Endothelial cell of umbilical vein (primary cell): ENCODE results near the gene TANGO6. TPM values are rescaled to one million over a fixed set of nuclear protein-coding genes. Genes with fewer than 3 reads are reported as not detected.

Source experiments
- BruUV-seq: library from RNA; stranded (reverse); fragments of 400-500 nt; replicated peaks from 2 replicates; lab custom pipeline; 2021; lab: Mats Ljungman, UMichigan
- CTCF ChIA-PET: fragments of 300-600, 350-600 bp; sonication (Branson Sonifier 250); formaldehyde crosslinking; loops from one replicate; lab custom pipeline; 2021; ENCODE audit warnings: antibody characterized with exemption, inconsistent platforms; lab: Charles Lee
- POLR2A ChIA-PET: fragments of 300-600, 350-600 bp; sonication (Branson Sonifier 250); formaldehyde crosslinking; loops from one replicate; lab custom pipeline; 2021; ENCODE audit warnings: antibody characterized with exemption, inconsistent platforms; lab: Charles Lee
- DNase-seq: peaks from one replicate; pipeline ENCODE4 v3.0.0-alpha.2; 2011; ENCODE audit warnings: low read depth, low spot score
- FAIRE-seq: peaks from 2 replicates; lab custom pipeline; 2011; peaks lifted over from hg19 to GRCh38; lab: Jason Lieb, UNC
- H2AFZ ChIP-seq: 2 replicates; pipeline ENCODE4 v1.6.0; 2012; ENCODE audit warnings: low read depth, low read length, control low read depth, inconsistent platforms
- H3K27ac ChIP-seq: 2 replicates; pipeline ENCODE4 v1.5.1; 2011; ENCODE audit warnings: low read depth, mild to moderate bottlenecking, control low read depth, low read length, moderate library complexity; ENCODE audit not compliant: insufficient read depth
- H3K27me3 ChIP-seq, 2 experiments: 2 replicates each; pipeline versions ENCODE4 v1.6.0 to v1.6.1; 2011; ENCODE audit warnings: low read length in 2 of 2, mixed read lengths in 1 of 2; ENCODE audit not compliant: control insufficient read depth in 2 of 2, insufficient read depth in 2 of 2
- H3K36me3 ChIP-seq, 2 experiments: 2 replicates in 1 of 2; 3 replicates in 1 of 2; pipeline ENCODE4 v1.5.1; 2011; ENCODE audit warnings: low read length in 2 of 2, mild to moderate bottlenecking in 1 of 2, moderate library complexity in 1 of 2; ENCODE audit not compliant: control insufficient read depth in 2 of 2, insufficient read depth in 2 of 2; ENCODE audit errors: extremely low read depth in 1 of 2
- H3K4me1 ChIP-seq: 3 replicates; pipeline ENCODE4 v1.5.1; 2011; ENCODE audit warnings: mild to moderate bottlenecking, low read length; ENCODE audit not compliant: control insufficient read depth, insufficient read depth; ENCODE audit errors: extremely low read depth
- H3K4me2 ChIP-seq: 2 replicates; pipeline ENCODE4 v1.6.1; 2011; ENCODE audit warnings: low read length, control low read depth, mixed read lengths; ENCODE audit not compliant: insufficient read depth
- H3K4me3 ChIP-seq, 3 experiments: fragments of 200-600 bp in 1 of 3; sonication (generic), shearing (Covaris generic) in 1 of 3; replicated peaks in 1 of 3; 2 replicates each; pipeline ENCODE4 v1.5.1; 2011 to 2016; ENCODE audit warnings: control low read depth in 3 of 3, low read length in 3 of 3, mild to moderate bottlenecking in 2 of 3, inconsistent platforms in 1 of 3, low read depth in 1 of 3, moderate library complexity in 1 of 3; ENCODE audit not compliant: insufficient read depth in 1 of 3
- H3K79me2 ChIP-seq: 2 replicates; pipeline ENCODE4 v1.6.0; 2012; ENCODE audit warnings: low read length, inconsistent platforms; ENCODE audit not compliant: control insufficient read depth, insufficient read depth
- H3K9ac ChIP-seq: replicated peaks from 2 replicates; pipeline ENCODE3; 2011; ENCODE audit warnings: low read length, control low read depth; ENCODE audit not compliant: insufficient read depth; ENCODE audit errors: extremely low read depth
- H3K9me1 ChIP-seq: replicated peaks from 3 replicates; pipeline ENCODE4 v1.6.0; 2011; ENCODE audit warnings: mild to moderate bottlenecking, low read length; ENCODE audit not compliant: control insufficient read depth, insufficient read depth; ENCODE audit errors: extremely low read depth
- H3K9me3 ChIP-seq: replicated peaks from 2 replicates; pipeline ENCODE4 v1.5.1; 2012; ENCODE audit warnings: low read length, inconsistent platforms; ENCODE audit not compliant: control insufficient read depth, insufficient read depth
- H4K20me1 ChIP-seq: replicated peaks from 2 replicates; pipeline ENCODE3; 2011; ENCODE audit warnings: mild to moderate bottlenecking, low read length; ENCODE audit not compliant: control insufficient read depth, insufficient read depth; ENCODE audit errors: extremely low read depth
- EZH2 ChIP-seq: IDR thresholded peaks from 2 replicates; pipeline ENCODE4 v1.6.1; 2012; ENCODE audit warnings: borderline replicate concordance, low read depth, mild to moderate bottlenecking, moderate library complexity, low read length, inconsistent platforms; ENCODE audit not compliant: severe bottlenecking
- FOS ChIP-seq: IDR thresholded peaks from 2 replicates; pipeline ENCODE4 v1.6.1; 2011; ENCODE audit warnings: mild to moderate bottlenecking, low read length, moderate library complexity, borderline replicate concordance; ENCODE audit not compliant: insufficient read depth
- GATA2 ChIP-seq: IDR thresholded peaks from 2 replicates; pipeline ENCODE4 v1.7.0; 2011; ENCODE audit warnings: low read depth, mild to moderate bottlenecking, moderate library complexity, mixed read lengths, low read length; ENCODE audit not compliant: insufficient read length, insufficient read depth
- JUN ChIP-seq: IDR thresholded peaks from 2 replicates; pipeline ENCODE4 v1.6.1; 2011; ENCODE audit warnings: borderline replicate concordance, low read depth; ENCODE audit not compliant: insufficient read length, insufficient read depth
- MYC ChIP-seq: IDR thresholded peaks from one replicate; pipeline ENCODE4 v1.6.1; 2011; ENCODE audit warnings: mild to moderate bottlenecking, low read depth, low read length
- POLR2A ChIP-seq: IDR thresholded peaks from 2 replicates; pipeline ENCODE4 v1.6.1; 2012; ENCODE audit warnings: low read depth, mild to moderate bottlenecking, control low read depth, low read length
- POLR2AphosphoS5 ChIP-seq: IDR thresholded peaks from 2 replicates; pipeline ENCODE4 v1.6.1; 2012; ENCODE audit warnings: low read depth, mild to moderate bottlenecking, control low read depth, low read length, moderate library complexity; ENCODE audit not compliant: insufficient read depth
- dilution Hi-C: fragments of 300-500 bp; cut with MboI; formaldehyde crosslinking; loops from one replicate; pipeline ENCODE4 v1.15.0; 2019; ENCODE audit warnings: low sequenced_read_pairs; ENCODE audit not compliant: extremely low pct_ligation_motif_present
- intact Hi-C: fragments of 100-400 bp; cut with micrococcal nuclease; formaldehyde crosslinking; loops from one replicate; pipeline ENCODE4 v1.10.0; 2022
- polyA plus RNA-seq, 4 experiments: library from polyadenylated mRNA; depleted of rRNA in 3 of 4; stranded (reverse) in 3 of 4; unstranded in 1 of 4; fragments of >200 nt; gene quantifications; 2 replicates each; pipeline versions ENCODE4 v1.2.1 to v1.2.3, GENCODE V29; 2011 to 2012; ENCODE audit warnings: missing spikeins in 1 of 4
- total RNA-seq: library from RNA; stranded (reverse); gene quantifications from 2 replicates; pipeline ENCODE4 v1.2.3, GENCODE V29; 2021
- TF ChIP-seq, protein P1 (sequence below), 2 donors: IDR thresholded peaks; 1 replicate in 1 of 2; 2 replicates in 1 of 2; pipeline ENCODE4 v1.5.1; 2011; ENCODE audit warnings: low read length in 2 of 2, mild to moderate bottlenecking in 2 of 2, moderate library complexity in 2 of 2, control low read depth in 1 of 2, inconsistent platforms in 1 of 2, low read depth in 1 of 2; ENCODE audit not compliant: insufficient read depth in 1 of 2; ENCODE audit errors: extremely low read depth in 1 of 2
- TF ChIP-seq, protein P2 (sequence below): IDR thresholded peaks from 2 replicates; pipeline ENCODE4 v1.6.1; 2011; ENCODE audit not compliant: insufficient read depth, insufficient read length

TANGO6 gene
- total and polyA plus RNA-seq, 2 donors (not counting 3 experiments of a cell fraction or from before 2014, with no cell fraction given): 6.7 to 21.2 TPM

DNA sequence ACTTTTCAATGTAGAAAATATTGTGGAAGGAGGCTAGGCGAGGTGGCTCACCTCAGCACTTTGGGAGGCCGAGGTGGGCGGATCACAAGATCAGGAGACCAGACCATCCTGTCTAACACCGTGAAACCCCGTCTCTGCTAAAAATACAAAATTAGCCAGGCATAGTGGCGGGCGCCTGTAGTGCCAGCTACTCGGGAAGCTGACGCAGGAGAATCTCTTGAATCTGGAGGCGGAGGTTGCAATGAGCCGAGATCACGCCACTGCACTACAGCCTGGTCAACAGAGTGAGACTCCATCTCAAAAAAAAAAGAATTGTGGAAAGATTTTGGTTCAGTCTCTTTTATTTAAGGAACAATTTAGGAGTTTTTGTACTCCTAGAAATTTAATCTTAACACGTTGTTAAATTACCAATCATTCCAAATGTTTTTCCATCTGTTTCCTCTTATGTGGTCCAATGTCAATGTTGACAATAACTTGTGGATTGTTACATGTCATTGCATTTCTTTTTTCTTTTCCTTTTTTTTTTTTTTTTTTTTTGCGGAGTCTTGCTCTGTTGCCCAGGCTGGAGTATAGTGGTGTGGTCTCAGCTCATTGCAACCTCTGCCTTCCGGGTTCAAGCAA, 137.5 kb downstream of the TANGO6 start:
- no peaks in the 10 kb centered on the region for H3K4me1 ChIP-seq
- no peaks in the 10 kb centered on the region for H3K36me3 ChIP-seq
- H3K4me2 ChIP-seq: no peak overlapping the region
- no peak overlapping the region for H3K27ac ChIP-seq
- no peak overlapping the region for H3K4me3 ChIP-seq
- no peaks in the 10 kb centered on the region for H4K20me1 ChIP-seq
- H3K9me1 ChIP-seq: no peaks in the 10 kb centered on the region
- dilution Hi-C loops: no loop called here
- H3K27me3 ChIP-seq: no peaks in the 10 kb centered on the region
- H3K79me2 ChIP-seq: no peaks in the 10 kb centered on the region
- ChIA-PET CTCF (interaction anchor here (0.5 kb wide), 1 partner anchor 101 kb away, joined by 3 read pairs; no protein-coding TSS in a partner anchor), POLR2A (no interaction called here)
- TF ChIP-seq FOS: no peak
- TF ChIP-seq JUN: no peak
- TF ChIP-seq GATA2: no peak
- no peak for TF ChIP-seq EZH2
- no peak for TF ChIP-seq POLR2A
- TF ChIP-seq, protein P1, sequence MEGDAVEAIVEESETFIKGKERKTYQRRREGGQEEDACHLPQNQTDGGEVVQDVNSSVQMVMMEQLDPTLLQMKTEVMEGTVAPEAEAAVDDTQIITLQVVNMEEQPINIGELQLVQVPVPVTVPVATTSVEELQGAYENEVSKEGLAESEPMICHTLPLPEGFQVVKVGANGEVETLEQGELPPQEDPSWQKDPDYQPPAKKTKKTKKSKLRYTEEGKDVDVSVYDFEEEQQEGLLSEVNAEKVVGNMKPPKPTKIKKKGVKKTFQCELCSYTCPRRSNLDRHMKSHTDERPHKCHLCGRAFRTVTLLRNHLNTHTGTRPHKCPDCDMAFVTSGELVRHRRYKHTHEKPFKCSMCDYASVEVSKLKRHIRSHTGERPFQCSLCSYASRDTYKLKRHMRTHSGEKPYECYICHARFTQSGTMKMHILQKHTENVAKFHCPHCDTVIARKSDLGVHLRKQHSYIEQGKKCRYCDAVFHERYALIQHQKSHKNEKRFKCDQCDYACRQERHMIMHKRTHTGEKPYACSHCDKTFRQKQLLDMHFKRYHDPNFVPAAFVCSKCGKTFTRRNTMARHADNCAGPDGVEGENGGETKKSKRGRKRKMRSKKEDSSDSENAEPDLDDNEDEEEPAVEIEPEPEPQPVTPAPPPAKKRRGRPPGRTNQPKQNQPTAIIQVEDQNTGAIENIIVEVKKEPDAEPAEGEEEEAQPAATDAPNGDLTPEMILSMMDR (IDR thresholded peaks at IDR 0.05; ENCODE audit: extremely low read depth in 1 of 2, insufficient read depth in 1 of 2, low read depth in 1 of 2, low read length in 2 of 2): no peak
- no peak for TF ChIP-seq POLR2AphosphoS5
- no peak for TF ChIP-seq MYC
- TF ChIP-seq, protein P2, sequence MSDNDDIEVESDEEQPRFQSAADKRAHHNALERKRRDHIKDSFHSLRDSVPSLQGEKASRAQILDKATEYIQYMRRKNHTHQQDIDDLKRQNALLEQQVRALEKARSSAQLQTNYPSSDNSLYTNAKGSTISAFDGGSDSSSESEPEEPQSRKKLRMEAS: no peak
- no peak for FAIRE-seq
- peak; percentile 51 for DNase-seq
- no peak overlapping the region for H2AFZ ChIP-seq
- no peaks in the 10 kb centered on the region for H3K9me3 ChIP-seq
- H3K9ac ChIP-seq: no peak overlapping the region
- intact Hi-C loops: no loop called here
- no TSS peak for BruUV-seq
